HCT116 (cell line): Measurements from ENCODE around the gene C16orf74. TPM values are rescaled to one million over a fixed set of nuclear protein-coding genes. Genes with fewer than 3 reads are reported as not detected.

Experiments
- ATAC-seq: fragments of 200-7000 bp; cut with Tn5 transposase; 2 replicates; pipeline ENCODE4 v1.9.1; 2020; ENCODE audit warnings: mild to moderate bottlenecking, moderate library complexity
- BruUV-seq: library from RNA; stranded (reverse); fragments of 400-500 nt; replicated peaks from 2 replicates; lab custom pipeline; 2021; lab: Mats Ljungman, UMichigan
- CTCF ChIA-PET: fragments of 300-600 bp; sonication (Branson Sonifier 250); formaldehyde crosslinking; loops from one replicate; lab custom pipeline; 2021; ENCODE audit warnings: antibody characterized with exemption; lab: Charles Lee
- POLR2A ChIA-PET: fragments of 300-600, 350-600 bp; sonication (Branson Sonifier 250); formaldehyde crosslinking; loops from one replicate; lab custom pipeline; 2021; ENCODE audit warnings: antibody characterized with exemption; lab: Charles Lee
- RAD21 ChIA-PET, 2 experiments: fragments of 300-600 bp; sonication (Branson Sonifier 250); formaldehyde crosslinking; loops; one replicate each; lab custom pipeline; 2023; ENCODE audit warnings: low total read pairs in 2 of 2; ENCODE audit not compliant: uncharacterized antibody in 2 of 2, unreplicated experiment in 2 of 2, low non-redundant PET in 1 of 2; lab: Charles Lee
- DNase-seq: peaks from one replicate; pipeline ENCODE4 v3.0.0-alpha.2; 2010; ENCODE audit warnings: low read depth, low spot score
- H2AFZ ChIP-seq: fragments of 200-600 bp; shearing (Covaris generic), sonication (generic); 2 replicates; pipeline ENCODE4 v1.6.1; 2017; ENCODE audit warnings: low read depth, mixed run types, mixed read lengths, antibody characterized with exemption, low read length; ENCODE audit not compliant: poor library complexity, severe bottlenecking
- H3K27ac ChIP-seq: 2 replicates; pipeline ENCODE4 v1.5.1; 2012; ENCODE audit warnings: low read depth, low read length
- H3K27me3 ChIP-seq: fragments of 200-600 bp; sonication (generic); 2 replicates; pipeline ENCODE4 v1.6.1; 2016; ENCODE audit warnings: mixed run types, low read length, mixed read lengths; ENCODE audit not compliant: insufficient read depth
- H3K36me3 ChIP-seq, 2 experiments: fragments of 200-500 bp in 1 of 2; fragments of 200-600 bp in 1 of 2; sonication (Bioruptor generic) in 1 of 2; sonication (generic) in 1 of 2; 2 replicates each; pipeline versions ENCODE4 v1.5.1 to v1.6.1; 2014 to 2016; ENCODE audit warnings: low read length in 2 of 2, inconsistent platforms in 1 of 2, mixed read lengths in 1 of 2, mixed run types in 1 of 2; ENCODE audit not compliant: insufficient read depth in 2 of 2, control insufficient read depth in 1 of 2
- H3K4me1 ChIP-seq, 2 experiments: fragments of 200-600 bp in 1 of 2; sonication (generic) in 1 of 2; 2 replicates each; pipeline versions ENCODE4 v1.5.1 to v1.6.1; 2012 to 2017; ENCODE audit warnings: low read length in 2 of 2, inconsistent platforms in 1 of 2, mild to moderate bottlenecking in 1 of 2, mixed read lengths in 1 of 2, mixed run types in 1 of 2, moderate library complexity in 1 of 2; ENCODE audit not compliant: insufficient read depth in 2 of 2, control insufficient read depth in 1 of 2
- H3K4me2 ChIP-seq: fragments of 200-600 bp; sonication (generic); 2 replicates; pipeline ENCODE4 v1.6.1; 2017; ENCODE audit warnings: mixed run types, low read length, mixed read lengths
- H3K4me3 ChIP-seq, 2 experiments: fragments of 200-600 bp in 1 of 2; sonication (generic) in 1 of 2; replicated peaks in 1 of 2; 2 replicates each; pipeline ENCODE4 v1.5.1; 2011 to 2016; ENCODE audit warnings: low read length in 2 of 2, control low read depth in 1 of 2, low read depth in 1 of 2, mild to moderate bottlenecking in 1 of 2, mixed read lengths in 1 of 2, mixed run types in 1 of 2
- H3K79me2 ChIP-seq: fragments of 200-600 bp; sonication (generic); 2 replicates; pipeline ENCODE4 v1.6.1; 2017; ENCODE audit warnings: mild to moderate bottlenecking, mixed run types, low read length, moderate library complexity, mixed read lengths; ENCODE audit not compliant: insufficient read depth
- H3K9ac ChIP-seq: fragments of 200-600 bp; sonication (generic); 2 replicates; pipeline ENCODE4 v1.6.1; 2016; ENCODE audit warnings: low read length, mixed read lengths
- H3K9me2 ChIP-seq: fragments of 200-600 bp; sonication (generic), shearing (Covaris generic); 2 replicates; pipeline ENCODE4 v1.6.1; 2017; ENCODE audit warnings: mixed run types, mild to moderate bottlenecking, moderate library complexity; ENCODE audit not compliant: insufficient read depth
- H3K9me3 ChIP-seq, 2 experiments: fragments of 200-500 bp in 1 of 2; fragments of 200-600 bp in 1 of 2; sonication (Bioruptor generic) in 1 of 2; sonication (generic) in 1 of 2; 2 replicates each; pipeline ENCODE4 v1.6.1; 2014 to 2017; ENCODE audit warnings: low read length in 2 of 2, mixed read lengths in 2 of 2, inconsistent platforms in 1 of 2, low read depth in 1 of 2, mild to moderate bottlenecking in 1 of 2, mixed run types in 1 of 2, moderate library complexity in 1 of 2; ENCODE audit not compliant: control insufficient read depth in 1 of 2, insufficient read depth in 1 of 2
- H4K20me1 ChIP-seq: fragments of 200-600 bp; sonication (generic), shearing (Covaris generic); 2 replicates; pipeline ENCODE4 v1.6.1; 2017; ENCODE audit warnings: mixed run types, mild to moderate bottlenecking, moderate library complexity; ENCODE audit not compliant: insufficient read depth
- JUND ChIP-seq: IDR thresholded peaks from 2 replicates; pipeline ENCODE4 v1.6.1; 2012
- POLR2AphosphoS5 ChIP-seq: IDR thresholded peaks from 2 replicates; pipeline ENCODE4 v1.6.1; 2011; ENCODE audit warnings: mild to moderate bottlenecking, low read depth, low read length, moderate library complexity
- SP1 ChIP-seq: IDR thresholded peaks from 2 replicates; pipeline ENCODE4 v1.6.1; 2012; ENCODE audit warnings: low read depth
- SRF ChIP-seq: IDR thresholded peaks from 2 replicates; pipeline ENCODE4 v1.6.1; 2012; ENCODE audit warnings: low read depth
- intact Hi-C: fragments of 100-400 bp; cut with micrococcal nuclease; formaldehyde crosslinking; loops from 2 replicates; pipeline ENCODE4 v1.10.0; 2022
- total RNA-seq: library from RNA; stranded (reverse); gene quantifications from one replicate; pipeline ENCODE4 v1.2.1, GENCODE V29; 2021; ENCODE audit not compliant: unreplicated experiment
- TF ChIP-seq, protein P1 (sequence below): IDR thresholded peaks from 2 replicates; pipeline ENCODE4 v1.6.1; 2011; ENCODE audit warnings: mild to moderate bottlenecking, low read length, moderate library complexity; ENCODE audit not compliant: insufficient replicate concordance; ENCODE audit errors: extremely low read depth
- TF ChIP-seq, protein P2 (sequence below), 3 experiments: fragments of 200-600 bp in 1 of 3; sonication (generic) in 1 of 3; IDR thresholded peaks in 2 of 3; conservative IDR thresholded peaks in 1 of 3; 2 replicates each; pipeline ENCODE4 v1.5.1; 2012 to 2017; ENCODE audit warnings: low read depth in 2 of 3, low read length in 2 of 3, antibody characterized with exemption in 1 of 3, borderline replicate concordance in 1 of 3, control low read depth in 1 of 3, mild to moderate bottlenecking in 1 of 3, mixed read lengths in 1 of 3, mixed run types in 1 of 3, moderate library complexity in 1 of 3; ENCODE audit not compliant: insufficient read depth in 1 of 3

The C16orf74 gene
- total RNA-seq, 1 experiment from 2014 or later = 30.0 TPM

DNA sequence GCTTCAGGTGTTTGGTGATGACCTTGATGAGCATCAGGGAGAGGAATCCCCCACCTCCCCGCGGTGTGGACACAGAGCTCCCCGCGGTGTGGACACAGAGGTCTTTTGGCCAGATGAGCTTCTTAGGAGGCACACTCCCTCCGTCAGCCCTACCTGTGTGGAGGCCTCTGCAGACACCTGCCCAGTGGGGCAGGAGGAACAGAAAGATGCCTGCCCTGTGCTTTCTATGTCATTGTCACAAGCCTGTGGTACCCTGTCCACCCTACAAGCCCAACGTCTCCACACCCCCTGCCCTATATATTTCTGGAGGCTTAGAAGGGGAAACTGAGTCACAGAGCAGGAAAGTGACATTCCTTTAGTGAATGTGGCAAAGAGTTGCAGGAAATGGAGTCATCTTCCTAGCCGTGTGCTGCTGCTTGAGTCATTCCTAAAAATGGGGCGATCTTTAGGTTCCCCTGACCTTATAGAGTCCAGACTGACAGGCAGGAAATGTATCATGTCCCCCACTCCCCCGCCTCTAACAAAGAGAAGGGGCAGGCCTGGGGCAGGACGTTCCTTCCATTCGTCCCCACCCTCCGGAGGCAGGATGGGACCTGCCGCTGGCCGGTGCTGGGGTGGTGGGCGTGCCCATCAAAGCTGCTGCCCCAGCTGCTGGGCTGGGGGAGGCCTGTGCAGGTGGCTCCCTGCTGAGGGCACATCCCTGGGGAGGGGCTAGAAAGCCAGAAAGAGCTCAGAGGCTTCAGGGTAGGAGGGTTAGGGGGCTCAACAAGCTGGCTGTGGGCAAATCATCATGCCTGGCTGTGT, 1.0 kb upstream of the C16orf74 start:
- H2AFZ ChIP-seq = no peak overlapping the region
- H3K4me1 ChIP-seq = peaks cover 34 to 54% of the 10 kb centered on the region in 2 experiments
- H3K4me3 ChIP-seq = peak overlapping the region; percentile 69 to 72
- ATAC-seq = no peak
- peak overlapping the region; percentile 79 for H3K4me2 ChIP-seq
- CTCF ChIA-PET = interaction anchor here (1.2 kb wide), 1 partner anchor 8 kb away, joined by 5 read pairs; no protein-coding TSS in a partner anchor
- no peaks in the 10 kb centered on the region; the same call in 1 of the 2 replicates for H3K27me3 ChIP-seq
- peak overlapping the region; percentile 95 for H3K9ac ChIP-seq
- H3K36me3 ChIP-seq = no peaks in the 10 kb centered on the region
- BruUV-seq = no TSS peak
- intact Hi-C loops = no loop called here
- TF ChIP-seq SRF = no peak
- no peaks in the 10 kb centered on the region for H4K20me1 ChIP-seq
- RAD21 ChIA-PET = no interaction called here
- H3K9me3 ChIP-seq = no peaks in the 10 kb centered on the region
- no peak for DNase-seq
- peaks cover 25% of the 10 kb centered on the region; the same call in 1 of the 2 replicates for H3K79me2 ChIP-seq
- POLR2A ChIA-PET = no interaction called here
- H3K9me2 ChIP-seq = no peaks in the 10 kb centered on the region
- H3K27ac ChIP-seq = peak overlapping the region; percentile 82; the same call in 1 of the 2 replicates

DNA sequence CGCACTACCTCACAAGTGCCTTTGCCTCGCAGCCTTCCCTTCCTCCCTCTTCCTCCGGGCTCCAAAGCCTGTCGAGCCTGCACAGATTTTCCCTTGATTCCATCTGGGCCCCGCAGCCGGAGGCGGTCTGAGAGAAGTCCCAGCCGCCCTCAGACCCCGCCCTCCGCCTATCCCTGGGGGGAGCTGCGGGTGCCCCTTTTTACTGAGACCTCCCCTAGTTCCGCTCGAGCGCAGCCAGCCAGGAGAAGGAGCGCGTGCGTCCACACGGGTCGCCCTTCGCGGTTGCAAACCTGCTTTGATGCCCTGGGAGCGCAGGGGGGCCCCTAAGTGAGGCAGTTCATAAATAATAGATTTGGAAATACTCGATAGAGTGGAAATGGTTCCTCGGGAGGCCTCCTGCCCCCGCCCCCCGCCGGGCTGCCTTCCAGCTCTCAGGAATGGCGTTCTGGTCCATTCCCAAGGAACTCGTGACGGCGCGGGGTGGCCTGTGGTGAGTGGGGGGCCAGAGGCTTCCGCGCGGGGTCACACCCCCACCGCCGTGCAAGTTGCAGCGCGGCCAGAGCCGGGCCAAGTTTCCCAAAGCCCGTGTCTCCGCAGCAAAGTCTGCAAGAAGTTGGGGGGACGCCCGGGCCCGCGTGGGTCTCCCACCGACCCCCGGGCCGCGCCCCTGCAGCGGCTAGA, 610 bp downstream of the C16orf74 start:
- ChIA-PET POLR2A (no interaction called here), CTCF (interaction anchor here (1.8 to 3.0 kb wide), 2 partner anchors 10 to 12 kb away, joined by 4 to 13 read pairs; no protein-coding TSS in a partner anchor), RAD21 (no interaction called here)
- no TSS peak for BruUV-seq
- H3K79me2 ChIP-seq = peaks cover 33% of the 10 kb centered on the region
- H3K27me3 ChIP-seq = no peaks in the 10 kb centered on the region; the same call in 1 of the 2 replicates
- peak overlapping the region; percentile 32 for H2AFZ ChIP-seq
- no peaks in the 10 kb centered on the region for H3K9me3 ChIP-seq
- peak overlapping the region; percentile 82 for H3K27ac ChIP-seq
- peak overlapping the region; percentile 95 for H3K9ac ChIP-seq
- H3K4me2 ChIP-seq = peak overlapping the region; percentile 79
- peaks cover 50 to 71% of the 10 kb centered on the region in 2 experiments for H3K4me1 ChIP-seq
- H3K9me2 ChIP-seq = no peaks in the 10 kb centered on the region
- no peaks in the 10 kb centered on the region for H4K20me1 ChIP-seq
- H3K4me3 ChIP-seq = peak overlapping the region; percentile 69 to 72
- peak; percentile 47; the same call in 1 of the 2 replicates for TF ChIP-seq POLR2AphosphoS5
- TF ChIP-seq JUND = no peak
- TF ChIP-seq, protein P1, sequence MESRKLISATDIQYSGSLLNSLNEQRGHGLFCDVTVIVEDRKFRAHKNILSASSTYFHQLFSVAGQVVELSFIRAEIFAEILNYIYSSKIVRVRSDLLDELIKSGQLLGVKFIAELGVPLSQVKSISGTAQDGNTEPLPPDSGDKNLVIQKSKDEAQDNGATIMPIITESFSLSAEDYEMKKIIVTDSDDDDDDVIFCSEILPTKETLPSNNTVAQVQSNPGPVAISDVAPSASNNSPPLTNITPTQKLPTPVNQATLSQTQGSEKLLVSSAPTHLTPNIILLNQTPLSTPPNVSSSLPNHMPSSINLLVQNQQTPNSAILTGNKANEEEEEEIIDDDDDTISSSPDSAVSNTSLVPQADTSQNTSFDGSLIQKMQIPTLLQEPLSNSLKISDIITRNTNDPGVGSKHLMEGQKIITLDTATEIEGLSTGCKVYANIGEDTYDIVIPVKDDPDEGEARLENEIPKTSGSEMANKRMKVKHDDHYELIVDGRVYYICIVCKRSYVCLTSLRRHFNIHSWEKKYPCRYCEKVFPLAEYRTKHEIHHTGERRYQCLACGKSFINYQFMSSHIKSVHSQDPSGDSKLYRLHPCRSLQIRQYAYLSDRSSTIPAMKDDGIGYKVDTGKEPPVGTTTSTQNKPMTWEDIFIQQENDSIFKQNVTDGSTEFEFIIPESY = no peak
- TF ChIP-seq SP1 = no peak
- TF ChIP-seq, protein P2, sequence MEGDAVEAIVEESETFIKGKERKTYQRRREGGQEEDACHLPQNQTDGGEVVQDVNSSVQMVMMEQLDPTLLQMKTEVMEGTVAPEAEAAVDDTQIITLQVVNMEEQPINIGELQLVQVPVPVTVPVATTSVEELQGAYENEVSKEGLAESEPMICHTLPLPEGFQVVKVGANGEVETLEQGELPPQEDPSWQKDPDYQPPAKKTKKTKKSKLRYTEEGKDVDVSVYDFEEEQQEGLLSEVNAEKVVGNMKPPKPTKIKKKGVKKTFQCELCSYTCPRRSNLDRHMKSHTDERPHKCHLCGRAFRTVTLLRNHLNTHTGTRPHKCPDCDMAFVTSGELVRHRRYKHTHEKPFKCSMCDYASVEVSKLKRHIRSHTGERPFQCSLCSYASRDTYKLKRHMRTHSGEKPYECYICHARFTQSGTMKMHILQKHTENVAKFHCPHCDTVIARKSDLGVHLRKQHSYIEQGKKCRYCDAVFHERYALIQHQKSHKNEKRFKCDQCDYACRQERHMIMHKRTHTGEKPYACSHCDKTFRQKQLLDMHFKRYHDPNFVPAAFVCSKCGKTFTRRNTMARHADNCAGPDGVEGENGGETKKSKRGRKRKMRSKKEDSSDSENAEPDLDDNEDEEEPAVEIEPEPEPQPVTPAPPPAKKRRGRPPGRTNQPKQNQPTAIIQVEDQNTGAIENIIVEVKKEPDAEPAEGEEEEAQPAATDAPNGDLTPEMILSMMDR (IDR thresholded peaks at IDR 0.05 in 2 of 3, conservative IDR thresholded peaks at IDR 0.05 in 1 of 3; ENCODE audit: borderline replicate concordance in 1 of 3, insufficient read depth in 1 of 3, low read depth in 2 of 3, low read length in 2 of 3) = peak in 1 of 3 experiments; percentile 13; a peak in 2 of 6 replicates
- no peaks in the 10 kb centered on the region for H3K36me3 ChIP-seq
- DNase-seq (no peak), ATAC-seq (peak; percentile 56)
- intact Hi-C loops = no loop called here
